Left ventricle myocardium inferior (tissue), 1 donor: Measurements from ENCODE around the gene MYO16. TPM values are rescaled to one million over a fixed set of nuclear protein-coding genes. Genes with fewer than 3 reads are reported as not detected.

Experiments used
- DNase-seq: peaks from one replicate; pipeline ENCODE4 v3.0.0-alpha.2; 2020
- H3K27ac ChIP-seq: fragments of 200-600 bp; replicated peaks from 2 replicates; pipeline ENCODE4 v1.8.0; 2021
- H3K27me3 ChIP-seq: fragments of 200-600 bp; 2 replicates; pipeline ENCODE4 v1.8.0; 2021; ENCODE audit warnings: low read depth
- H3K36me3 ChIP-seq: fragments of 200-600 bp; 2 replicates; pipeline ENCODE4 v1.8.0; 2021
- H3K4me1 ChIP-seq: fragments of 200-600 bp; 2 replicates; pipeline ENCODE4 v1.8.0; 2021
- H3K4me3 ChIP-seq: fragments of 200-600 bp; 2 replicates; pipeline ENCODE4 v1.8.0; 2021; ENCODE audit warnings: mild to moderate bottlenecking, moderate library complexity
- H3K9me3 ChIP-seq: fragments of 200-600 bp; replicated peaks from 2 replicates; pipeline ENCODE4 v1.8.0; 2021
- intact Hi-C: fragments of 100-400 bp; cut with micrococcal nuclease; formaldehyde crosslinking; loops from one replicate; pipeline ENCODE4 v1.11.0; 2022
- total RNA-seq: library from RNA; stranded (reverse); fragmentation: NEBNext Ultra II Directional; extraction: Animal tissue kit (Norgen Biotek cat#: 25700); gene quantifications from one replicate; pipeline ENCODE4 v1.2.1, GENCODE V29; 2021
- TF ChIP-seq, protein P1 (sequence below): fragments of 200-600 bp; IDR thresholded peaks from 2 replicates; pipeline ENCODE4 v1.8.0; 2021; ENCODE audit warnings: antibody characterized with exemption, mild to moderate bottlenecking, borderline replicate concordance
- donor health status: DM: no; HTN: yes; CAD: no; lungs with severe emphysema.

Gene MYO16
- total RNA-seq, 1 donor from 2014 or later: 1.7 TPM

DNA sequence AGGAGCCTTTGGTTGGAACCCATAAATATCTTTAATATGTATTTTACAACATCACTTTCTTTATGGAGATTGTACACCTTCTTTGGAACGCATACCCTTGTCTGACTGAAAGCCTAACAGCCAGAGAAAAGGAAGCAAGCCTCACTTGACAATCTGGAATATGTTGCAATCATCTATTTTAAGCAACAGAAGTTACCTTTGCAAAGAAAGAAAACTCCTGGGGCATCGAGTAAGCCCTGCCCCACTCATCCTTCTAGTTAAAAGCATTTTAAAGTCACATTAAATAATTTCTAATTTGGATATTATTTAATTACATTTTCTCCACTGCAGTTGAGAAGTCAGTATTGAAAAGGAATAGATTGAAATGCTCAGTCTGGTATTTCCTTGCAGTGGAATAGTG, 542.7 kb downstream of the MYO16 start:
- Histone ChIP-seq H3K27me3 (no peaks in the 10 kb centered on the region), H3K9me3 (no peaks in the 10 kb centered on the region), H3K27ac (no peak overlapping the region), H3K4me1 (peaks cover 4% of the 10 kb centered on the region), H3K36me3 (no peaks in the 10 kb centered on the region), H3K4me3 (no peak overlapping the region)
- intact Hi-C loops: no loop called here
- no peak for DNase-seq
- TF ChIP-seq, protein P1, sequence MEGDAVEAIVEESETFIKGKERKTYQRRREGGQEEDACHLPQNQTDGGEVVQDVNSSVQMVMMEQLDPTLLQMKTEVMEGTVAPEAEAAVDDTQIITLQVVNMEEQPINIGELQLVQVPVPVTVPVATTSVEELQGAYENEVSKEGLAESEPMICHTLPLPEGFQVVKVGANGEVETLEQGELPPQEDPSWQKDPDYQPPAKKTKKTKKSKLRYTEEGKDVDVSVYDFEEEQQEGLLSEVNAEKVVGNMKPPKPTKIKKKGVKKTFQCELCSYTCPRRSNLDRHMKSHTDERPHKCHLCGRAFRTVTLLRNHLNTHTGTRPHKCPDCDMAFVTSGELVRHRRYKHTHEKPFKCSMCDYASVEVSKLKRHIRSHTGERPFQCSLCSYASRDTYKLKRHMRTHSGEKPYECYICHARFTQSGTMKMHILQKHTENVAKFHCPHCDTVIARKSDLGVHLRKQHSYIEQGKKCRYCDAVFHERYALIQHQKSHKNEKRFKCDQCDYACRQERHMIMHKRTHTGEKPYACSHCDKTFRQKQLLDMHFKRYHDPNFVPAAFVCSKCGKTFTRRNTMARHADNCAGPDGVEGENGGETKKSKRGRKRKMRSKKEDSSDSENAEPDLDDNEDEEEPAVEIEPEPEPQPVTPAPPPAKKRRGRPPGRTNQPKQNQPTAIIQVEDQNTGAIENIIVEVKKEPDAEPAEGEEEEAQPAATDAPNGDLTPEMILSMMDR: no peak

DNA sequence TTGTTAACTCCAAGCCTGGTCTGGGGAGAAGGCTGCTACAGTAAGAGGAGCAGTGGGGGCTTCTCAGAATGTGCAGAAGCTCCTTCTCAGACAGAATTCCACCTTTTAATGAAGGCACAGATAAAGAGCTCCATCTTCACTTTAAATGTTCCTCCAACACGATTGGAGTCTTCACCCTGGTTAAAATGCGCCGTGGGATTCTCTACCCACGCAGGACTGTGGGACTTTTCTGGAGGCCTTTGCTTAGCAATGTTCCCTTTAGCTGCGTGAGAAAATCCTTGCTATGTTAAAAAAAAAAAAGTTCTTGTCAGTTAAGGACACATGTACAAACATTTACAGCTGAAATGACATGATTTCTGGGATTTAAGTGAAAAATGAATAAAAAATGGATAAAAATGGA, 546.3 kb downstream of the MYO16 start:
- intact Hi-C loops: no loop called here
- no peak for DNase-seq
- Histone ChIP-seq H3K9me3 (no peaks in the 10 kb centered on the region), H3K4me1 (peaks cover 4% of the 10 kb centered on the region), H3K36me3 (no peaks in the 10 kb centered on the region), H3K27me3 (no peaks in the 10 kb centered on the region), H3K27ac (no peak overlapping the region), H3K4me3 (no peak overlapping the region)
- TF ChIP-seq, protein P1: no peak

DNA sequence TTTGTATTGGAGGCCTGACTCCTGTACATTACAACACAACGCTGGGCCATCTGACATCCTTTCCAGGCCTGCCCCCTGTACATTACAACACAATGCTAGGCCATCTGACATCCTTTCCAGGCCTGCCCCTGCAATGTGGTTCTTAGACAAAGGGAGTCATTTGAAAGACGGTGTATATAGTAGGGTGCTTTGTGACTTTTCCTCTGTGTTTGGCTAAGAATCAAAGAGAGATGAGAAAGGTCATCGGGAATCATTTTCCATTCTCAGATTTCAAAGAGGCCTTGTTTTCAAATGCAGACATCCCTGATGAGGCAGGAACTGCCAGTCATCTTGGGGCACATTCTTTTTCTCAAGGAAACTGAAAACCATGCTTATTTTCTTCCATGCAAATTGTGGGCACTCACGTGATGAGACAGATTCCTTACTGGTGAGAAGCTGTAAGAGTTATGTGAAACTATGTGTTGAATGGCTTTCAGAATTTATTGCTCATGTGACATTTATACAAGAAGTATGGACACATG, 551.6 kb downstream of the MYO16 start:
- intact Hi-C loops: no loop called here

DNA sequence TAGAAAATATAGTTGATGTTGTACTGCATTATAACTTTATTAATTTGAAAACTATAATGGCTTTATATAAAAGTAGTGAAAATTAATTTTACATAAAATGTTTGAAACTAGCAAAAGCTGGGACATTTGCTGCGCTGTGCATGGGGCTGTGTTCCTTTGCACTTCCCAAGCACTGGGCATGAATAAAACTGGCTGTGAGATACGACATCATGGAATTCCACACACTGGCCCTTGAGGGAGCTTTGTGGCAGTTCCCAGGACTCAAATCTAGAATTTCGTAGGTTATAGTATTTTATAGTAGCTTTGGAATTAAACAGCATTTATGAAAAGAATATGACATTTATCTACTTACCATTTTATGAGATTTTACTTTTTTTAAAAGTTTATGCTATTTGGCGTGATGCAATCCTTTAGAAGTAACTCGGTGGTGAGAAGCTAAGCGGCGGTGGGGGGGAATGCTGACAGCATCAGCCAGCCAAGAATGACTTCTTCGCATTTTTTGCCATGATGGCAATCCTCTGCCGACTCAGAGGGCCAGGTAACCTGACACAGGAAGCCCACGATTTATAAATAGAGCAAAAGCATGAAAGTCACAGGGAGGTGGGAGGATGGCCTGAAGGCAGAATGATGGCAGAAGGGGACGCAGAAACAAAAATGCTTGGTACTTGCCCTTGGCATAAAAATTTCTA, 553.5 kb downstream of the MYO16 start:
- intact Hi-C loops: no loop called here
- Histone ChIP-seq H3K4me3 (no peak overlapping the region), H3K36me3 (no peaks in the 10 kb centered on the region), H3K27me3 (no peaks in the 10 kb centered on the region), H3K27ac (no peak overlapping the region), H3K9me3 (no peaks in the 10 kb centered on the region), H3K4me1 (no peaks in the 10 kb centered on the region)
- TF ChIP-seq, protein P1: no peak
- DNase-seq: no peak

More for the DNA sequence above, 551.6 kb downstream of the MYO16 start:
- no peak for DNase-seq
- no peak overlapping the region for H3K27ac ChIP-seq
- TF ChIP-seq, protein P1: no peak
- no peak overlapping the region for H3K4me3 ChIP-seq
- no peaks in the 10 kb centered on the region for H3K27me3 ChIP-seq
- H3K9me3 ChIP-seq: no peaks in the 10 kb centered on the region
- H3K4me1 ChIP-seq: no peaks in the 10 kb centered on the region
- no peaks in the 10 kb centered on the region for H3K36me3 ChIP-seq

DNA sequence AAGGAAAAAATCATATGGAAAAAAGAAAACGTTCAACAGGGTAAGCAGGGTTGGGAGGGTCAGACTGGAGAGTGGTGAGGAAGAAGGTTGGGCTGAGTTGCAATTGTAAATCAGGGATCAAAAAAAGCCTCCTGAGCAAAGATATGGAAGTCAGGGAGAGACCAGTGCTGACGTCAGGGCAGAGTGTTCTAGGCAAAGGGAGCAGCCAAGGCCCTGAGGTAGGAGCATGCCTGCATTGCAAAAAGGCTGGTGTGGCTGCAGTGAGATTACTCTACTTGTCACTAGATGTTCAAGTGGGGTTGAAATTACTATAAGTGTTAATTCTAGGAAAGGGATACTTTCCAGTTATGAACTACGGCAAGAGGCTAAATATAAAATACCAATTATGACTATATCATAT, 562.0 kb downstream of the MYO16 start:
- TF ChIP-seq, protein P1: no peak
- Histone ChIP-seq H3K36me3 (no peaks in the 10 kb centered on the region), H3K27me3 (no peaks in the 10 kb centered on the region), H3K9me3 (no peaks in the 10 kb centered on the region), H3K27ac (peak overlapping the region; percentile 59), H3K4me1 (no peaks in the 10 kb centered on the region), H3K4me3 (no peak overlapping the region)
- intact Hi-C loops: no loop called here
- peak; percentile 36 for DNase-seq
